Measurements from ENCODE around the gene IRF9.

The IRF9 gene

GRCh38 chr14:24192933-24193332 is 31.9 kb downstream of the IRF9 start:
- no peak for TF ChIP-seq CTCF (IDR thresholded peaks at IDR 0.05; ENCODE audit: low read depth, low read length)
- DNase-seq (ENCODE audit: extremely low read depth, low read depth), result no peak

GRCh38 chr14:24194186-24194872 is 33.3 kb downstream of the IRF9 start:
- DNase-seq (ENCODE audit: extremely low read depth, low read depth), result no peak
- no peak for TF ChIP-seq CTCF (IDR thresholded peaks at IDR 0.05; ENCODE audit: low read depth, low read length)

GRCh38 chr14:24194873-24195185 is 33.8 kb downstream of the IRF9 start:
- TF ChIP-seq CTCF (IDR thresholded peaks at IDR 0.05; ENCODE audit: low read depth, low read length), result no peak
- DNase-seq (ENCODE audit: extremely low read depth, low read depth), result no peak

DNA sequence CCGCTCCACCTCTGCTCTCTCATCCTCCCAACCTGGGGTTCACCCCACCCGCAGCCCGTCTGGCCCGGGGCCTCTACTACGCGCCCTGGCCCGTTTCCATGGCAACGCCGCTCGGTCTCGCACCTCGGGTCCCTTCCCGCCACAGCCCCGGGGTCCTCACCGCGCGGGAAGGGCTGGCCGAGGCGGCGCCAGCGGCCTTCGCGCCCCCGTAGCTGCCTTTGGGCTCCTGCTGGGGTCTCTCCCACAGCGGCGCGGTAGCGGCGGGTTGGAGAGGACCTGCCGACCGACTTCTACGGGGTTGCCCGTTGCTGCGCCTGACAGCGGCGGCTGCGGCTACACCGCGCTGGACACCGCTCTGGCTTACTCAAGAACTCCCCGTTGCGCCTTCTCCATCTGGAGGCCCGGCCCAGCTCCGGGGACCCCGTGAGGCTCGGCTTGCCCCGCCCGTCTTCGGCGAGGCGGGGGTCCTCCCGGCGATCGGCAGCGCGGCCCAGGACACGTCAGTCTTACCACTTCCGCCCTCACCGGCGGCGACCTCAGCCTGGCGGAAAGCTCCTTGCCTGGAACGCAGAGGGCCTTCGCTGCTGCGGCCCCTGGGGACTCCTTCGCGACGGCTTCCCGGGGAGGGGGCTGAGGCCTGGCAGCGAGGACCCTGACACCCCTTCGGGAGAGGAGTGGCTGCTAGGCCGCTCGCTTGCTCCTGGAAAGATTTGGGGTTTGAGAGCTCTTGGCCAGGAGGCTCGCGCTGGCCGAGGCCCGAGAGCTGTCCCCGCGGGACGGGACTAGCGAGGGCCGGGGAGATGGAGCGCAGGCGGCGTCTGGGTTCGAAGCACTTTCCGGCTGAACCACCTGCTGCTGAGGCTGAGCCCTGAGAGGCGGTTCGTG is 34.4 kb downstream of the IRF9 start, which contains the start of gene TM9SF1:
TM9SF1 (minus strand) TSS at position 256 of the 885 bp plus-strand sequence. CDS start 422 bp downstream, outside the sequence.
- TF ChIP-seq CTCF (IDR thresholded peaks at IDR 0.05; ENCODE audit: low read depth, low read length), result no peak
- DNase-seq (ENCODE audit: extremely low read depth, low read depth), result peak; percentile 64

DNA sequence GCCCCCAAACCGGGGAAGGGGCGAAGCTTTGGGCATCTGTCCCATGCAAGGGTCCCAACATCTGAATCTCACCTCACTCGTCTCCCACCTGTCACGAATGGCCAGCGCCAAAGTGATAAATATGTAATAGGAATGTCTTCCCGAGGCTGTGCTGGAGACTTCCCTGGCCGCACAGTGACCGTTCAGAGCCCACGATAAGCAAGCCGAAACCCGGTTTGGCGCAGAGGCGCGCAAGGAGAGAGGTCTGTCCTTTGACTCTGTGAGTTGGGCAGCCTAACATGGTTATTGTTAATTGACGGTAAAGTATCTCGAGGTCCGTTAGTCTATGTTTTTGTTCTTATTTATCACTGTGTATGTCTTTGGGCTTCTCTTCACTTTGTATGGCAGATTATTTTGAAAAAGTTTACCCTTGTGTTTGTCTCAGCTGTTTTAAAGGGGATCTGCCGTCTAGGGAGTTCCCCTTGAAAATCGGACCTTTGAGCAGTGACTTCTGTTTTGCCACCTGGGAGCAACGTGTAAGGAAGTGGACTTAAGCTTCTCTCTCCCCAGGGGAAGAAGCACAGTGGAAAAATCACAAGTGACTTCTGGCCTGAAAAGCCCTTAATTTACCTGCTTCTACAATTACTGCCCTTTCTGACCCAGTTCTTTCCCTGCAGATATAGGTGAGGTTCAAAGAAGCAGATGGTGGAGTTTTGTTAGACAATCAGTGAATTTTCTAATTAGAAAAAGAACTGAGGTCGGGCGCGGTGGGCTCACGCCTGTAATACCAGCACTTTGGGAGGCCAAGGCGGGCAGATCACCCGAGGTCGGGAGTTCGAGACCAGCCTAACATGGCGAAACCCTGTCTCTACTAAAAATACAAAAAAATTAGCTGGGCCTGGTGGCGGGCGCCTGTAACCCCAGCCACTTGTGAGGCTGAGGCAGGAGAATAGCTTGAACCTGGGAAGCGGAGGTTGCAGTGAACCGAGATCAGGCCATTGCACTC is 35.3 kb downstream of the IRF9 start:
- TF ChIP-seq CTCF (IDR thresholded peaks at IDR 0.05; ENCODE audit: low read depth, low read length), result no peak
- no peak for DNase-seq (ENCODE audit: extremely low read depth, low read depth)

DNA sequence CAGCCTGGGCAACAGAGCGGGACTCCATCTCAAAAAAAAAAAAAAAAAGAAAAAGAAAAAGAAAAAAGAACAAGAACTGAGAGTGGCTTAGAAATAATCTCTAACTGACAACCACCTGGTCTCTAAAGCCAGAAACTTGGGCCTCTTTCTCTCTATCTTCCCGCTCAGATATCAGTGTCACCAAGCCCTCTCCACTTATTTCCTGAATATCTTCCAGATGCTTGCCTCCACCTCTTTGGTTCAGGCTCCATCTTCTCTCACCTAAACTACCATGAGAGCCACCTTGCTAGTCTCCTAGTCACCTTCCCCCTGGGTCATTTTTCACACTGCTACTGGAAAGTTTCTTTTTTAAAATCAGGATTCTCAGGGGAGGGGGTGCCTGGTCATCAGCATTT is 36.0 kb downstream of the IRF9 start:
- TF ChIP-seq CTCF (IDR thresholded peaks at IDR 0.05; ENCODE audit: low read depth, low read length), result no peak
- DNase-seq (ENCODE audit: extremely low read depth, low read depth), result no peak

All from AG09319 (cell line).